Measurements from ENCODE around the gene ARL16.

DNA sequence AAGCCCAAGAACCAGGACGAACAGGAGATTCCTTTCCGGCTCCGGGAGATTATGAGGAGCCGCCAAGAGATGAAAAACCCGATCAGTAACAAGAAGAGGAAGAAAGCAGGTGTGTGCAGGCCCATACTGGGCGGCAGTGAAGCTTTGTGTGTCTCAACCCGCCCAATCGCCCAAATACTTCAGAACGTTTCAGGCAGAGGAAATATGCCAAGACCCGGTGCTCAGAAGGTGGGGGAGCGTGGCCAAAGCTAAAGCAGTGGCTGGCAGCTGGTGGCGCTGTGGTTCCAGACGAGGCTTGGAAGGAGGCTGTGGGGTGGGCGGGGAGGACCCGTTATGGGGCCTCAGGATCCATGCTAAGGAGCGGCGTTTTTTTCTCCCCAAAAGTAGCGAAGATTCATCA, 15.8 kb downstream of the ARL16 start:
- TF ChIP-seq EZH2 (IDR thresholded peaks at IDR 0.05) (no peak), POLR2AphosphoS5 (IDR thresholded peaks at IDR 0.05; ENCODE audit: borderline replicate concordance, low read depth, low read length) (no peak)
